HG03095 (cell line): ENCODE results near the gene TPO.
"Not testable (repeated sequence)": the region's sequence is repeated elsewhere in the genome, so short reads cannot be mapped to it uniquely, and the experiment has no call there.

ENCODE experiments used
- ATAC-seq: cut with Tn5 transposase; IDR thresholded peaks from one replicate; pipeline ENCODE4 v1.9.1; 2021; ENCODE audit warnings: moderate library complexity; ENCODE audit not compliant: unreplicated experiment

The TPO gene

GRCh38 chr2:1481406-1482252 is 68.4 kb downstream of the TPO start:
- ATAC-seq: no peak

- ATAC-seq: no peak
These were observed 69.0 kb downstream of the TPO start for GRCh38 chr2:1482253-1482675.

GRCh38 chr2:1482981-1483380 is 69.7 kb downstream of the TPO start:
- no peak for ATAC-seq

- ATAC-seq: no peak
These were observed 70.3 kb downstream of the TPO start for GRCh38 chr2:1483551-1483950.

- ATAC-seq: no peak
These were observed 71.0 kb downstream of the TPO start for GRCh38 chr2:1484131-1484884.

- no peak for ATAC-seq
These were observed 73.4 kb downstream of the TPO start for GRCh38 chr2:1486670-1487069.

- no peak for ATAC-seq
These were observed 74.5 kb downstream of the TPO start for GRCh38 chr2:1487758-1488157.

- no peak for ATAC-seq
These were observed 75.0 kb downstream of the TPO start for GRCh38 chr2:1488181-1488671.

- no peak for ATAC-seq
These were observed 75.6 kb downstream of the TPO start for GRCh38 chr2:1488851-1489250.

GRCh38 chr2:1489486-1489885 is 76.2 kb downstream of the TPO start:
- no peak for ATAC-seq

- ATAC-seq: not testable (repeated sequence)
These were observed 77.1 kb downstream of the TPO start for GRCh38 chr2:1490381-1490780.

- ATAC-seq: no peak
These were observed 78.5 kb downstream of the TPO start for GRCh38 chr2:1491751-1492150.

- not testable (repeated sequence) for ATAC-seq
These were observed 79.0 kb downstream of the TPO start for GRCh38 chr2:1492231-1492630.

- no peak for ATAC-seq
These were observed 79.6 kb downstream of the TPO start for GRCh38 chr2:1492711-1493430.

GRCh38 chr2:1493431-1494126 is 80.3 kb downstream of the TPO start:
- no peak for ATAC-seq

GRCh38 chr2:1494257-1494656 is 81.0 kb downstream of the TPO start:
- ATAC-seq: no peak

GRCh38 chr2:1494906-1495305 is 81.6 kb downstream of the TPO start:
- ATAC-seq: no peak

GRCh38 chr2:1495676-1496358 is 82.6 kb downstream of the TPO start:
- no peak for ATAC-seq

GRCh38 chr2:1496359-1496821 is 83.1 kb downstream of the TPO start:
- ATAC-seq: no peak

- ATAC-seq: no peak
These were observed 83.9 kb downstream of the TPO start for GRCh38 chr2:1497122-1497611.
